ENCODE measurements around the gene PCSK6.

DNA sequence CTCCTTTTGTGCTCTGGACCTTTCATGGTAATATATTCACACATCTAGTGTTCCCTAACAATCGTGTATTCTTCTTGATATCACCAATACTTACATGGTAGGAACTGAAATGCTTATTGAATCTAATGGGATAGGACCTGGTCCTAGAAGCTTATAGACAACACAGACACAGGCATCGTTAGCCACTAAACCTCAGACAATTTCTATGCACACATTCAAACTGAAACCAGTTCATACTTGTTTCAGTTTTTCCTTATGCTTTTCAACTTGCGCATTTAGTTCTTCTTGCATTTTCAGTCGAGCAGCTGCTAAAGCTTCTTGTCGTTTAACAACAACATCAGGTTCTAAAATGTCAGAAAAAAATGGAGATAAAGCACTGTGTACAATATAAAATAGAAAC is 214.5 kb downstream of the PCSK6 start:
- TF ChIP-seq, protein P1, sequence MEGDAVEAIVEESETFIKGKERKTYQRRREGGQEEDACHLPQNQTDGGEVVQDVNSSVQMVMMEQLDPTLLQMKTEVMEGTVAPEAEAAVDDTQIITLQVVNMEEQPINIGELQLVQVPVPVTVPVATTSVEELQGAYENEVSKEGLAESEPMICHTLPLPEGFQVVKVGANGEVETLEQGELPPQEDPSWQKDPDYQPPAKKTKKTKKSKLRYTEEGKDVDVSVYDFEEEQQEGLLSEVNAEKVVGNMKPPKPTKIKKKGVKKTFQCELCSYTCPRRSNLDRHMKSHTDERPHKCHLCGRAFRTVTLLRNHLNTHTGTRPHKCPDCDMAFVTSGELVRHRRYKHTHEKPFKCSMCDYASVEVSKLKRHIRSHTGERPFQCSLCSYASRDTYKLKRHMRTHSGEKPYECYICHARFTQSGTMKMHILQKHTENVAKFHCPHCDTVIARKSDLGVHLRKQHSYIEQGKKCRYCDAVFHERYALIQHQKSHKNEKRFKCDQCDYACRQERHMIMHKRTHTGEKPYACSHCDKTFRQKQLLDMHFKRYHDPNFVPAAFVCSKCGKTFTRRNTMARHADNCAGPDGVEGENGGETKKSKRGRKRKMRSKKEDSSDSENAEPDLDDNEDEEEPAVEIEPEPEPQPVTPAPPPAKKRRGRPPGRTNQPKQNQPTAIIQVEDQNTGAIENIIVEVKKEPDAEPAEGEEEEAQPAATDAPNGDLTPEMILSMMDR (IDR thresholded peaks at IDR 0.05), result no peak
- TF ChIP-seq POLR2A (IDR thresholded peaks at IDR 0.05) (no peak), POLR2AphosphoS5 (IDR thresholded peaks at IDR 0.05) (no peak)

Measured in gastroesophageal sphincter (tissue), 3 donors.